ENCODE measurements around the gene DNPEP. TPM values are rescaled to one million over a fixed set of nuclear protein-coding genes. Genes with fewer than 3 reads are reported as not detected.

Gene DNPEP
- total and polyA plus RNA-seq, 3 donors from 2014 or later: 84.8 to 145 (median 90.2) TPM

DNA sequence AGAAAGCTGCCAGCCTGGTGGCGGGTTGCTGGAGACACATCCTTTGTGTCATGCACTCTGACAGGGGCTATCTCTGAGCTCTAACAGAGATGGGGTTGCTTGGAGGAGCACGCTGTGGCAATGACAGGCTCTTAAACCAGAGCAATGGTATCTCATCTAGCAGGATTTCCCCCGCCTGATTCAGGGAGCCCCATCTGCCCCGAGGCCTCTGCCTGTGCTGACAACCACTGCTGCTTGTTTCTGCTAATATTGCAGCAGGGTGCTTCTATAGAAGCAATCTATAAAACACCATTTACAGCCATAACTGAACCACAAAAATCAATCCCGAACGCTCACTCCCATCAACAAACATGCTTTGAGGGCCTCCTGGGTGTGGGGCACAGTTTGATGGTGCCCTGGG lies 12.8 kb upstream of the DNPEP start:
- intact Hi-C loops (cut with DNase I; ENCODE audit: low total_unique reads): loop anchor here (5.0 kb wide), 2 partner anchors 132 to 242 kb away; no protein-coding TSS in a partner anchor
- H3K9me3 ChIP-seq: no peaks in the 10 kb centered on the region
- 63 to 65% methylated on average over 6 of the region's 6 CpGs for WGBS, 2 donors
- H3K4me3 ChIP-seq: no peak overlapping the region
- TF ChIP-seq, protein P1, sequence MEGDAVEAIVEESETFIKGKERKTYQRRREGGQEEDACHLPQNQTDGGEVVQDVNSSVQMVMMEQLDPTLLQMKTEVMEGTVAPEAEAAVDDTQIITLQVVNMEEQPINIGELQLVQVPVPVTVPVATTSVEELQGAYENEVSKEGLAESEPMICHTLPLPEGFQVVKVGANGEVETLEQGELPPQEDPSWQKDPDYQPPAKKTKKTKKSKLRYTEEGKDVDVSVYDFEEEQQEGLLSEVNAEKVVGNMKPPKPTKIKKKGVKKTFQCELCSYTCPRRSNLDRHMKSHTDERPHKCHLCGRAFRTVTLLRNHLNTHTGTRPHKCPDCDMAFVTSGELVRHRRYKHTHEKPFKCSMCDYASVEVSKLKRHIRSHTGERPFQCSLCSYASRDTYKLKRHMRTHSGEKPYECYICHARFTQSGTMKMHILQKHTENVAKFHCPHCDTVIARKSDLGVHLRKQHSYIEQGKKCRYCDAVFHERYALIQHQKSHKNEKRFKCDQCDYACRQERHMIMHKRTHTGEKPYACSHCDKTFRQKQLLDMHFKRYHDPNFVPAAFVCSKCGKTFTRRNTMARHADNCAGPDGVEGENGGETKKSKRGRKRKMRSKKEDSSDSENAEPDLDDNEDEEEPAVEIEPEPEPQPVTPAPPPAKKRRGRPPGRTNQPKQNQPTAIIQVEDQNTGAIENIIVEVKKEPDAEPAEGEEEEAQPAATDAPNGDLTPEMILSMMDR (IDR thresholded peaks at IDR 0.05): no peak
- TF ChIP-seq POLR2A (IDR thresholded peaks at IDR 0.05): no peak
- H3K27me3 ChIP-seq: no peaks in the 10 kb centered on the region
- peaks cover 22% of the 10 kb centered on the region for H3K4me1 ChIP-seq
- no peaks in the 10 kb centered on the region for H3K36me3 ChIP-seq (ENCODE audit: low read depth, missing control alignments)
- H3K27ac ChIP-seq: no peak overlapping the region
- no peak for DNase-seq

DNA sequence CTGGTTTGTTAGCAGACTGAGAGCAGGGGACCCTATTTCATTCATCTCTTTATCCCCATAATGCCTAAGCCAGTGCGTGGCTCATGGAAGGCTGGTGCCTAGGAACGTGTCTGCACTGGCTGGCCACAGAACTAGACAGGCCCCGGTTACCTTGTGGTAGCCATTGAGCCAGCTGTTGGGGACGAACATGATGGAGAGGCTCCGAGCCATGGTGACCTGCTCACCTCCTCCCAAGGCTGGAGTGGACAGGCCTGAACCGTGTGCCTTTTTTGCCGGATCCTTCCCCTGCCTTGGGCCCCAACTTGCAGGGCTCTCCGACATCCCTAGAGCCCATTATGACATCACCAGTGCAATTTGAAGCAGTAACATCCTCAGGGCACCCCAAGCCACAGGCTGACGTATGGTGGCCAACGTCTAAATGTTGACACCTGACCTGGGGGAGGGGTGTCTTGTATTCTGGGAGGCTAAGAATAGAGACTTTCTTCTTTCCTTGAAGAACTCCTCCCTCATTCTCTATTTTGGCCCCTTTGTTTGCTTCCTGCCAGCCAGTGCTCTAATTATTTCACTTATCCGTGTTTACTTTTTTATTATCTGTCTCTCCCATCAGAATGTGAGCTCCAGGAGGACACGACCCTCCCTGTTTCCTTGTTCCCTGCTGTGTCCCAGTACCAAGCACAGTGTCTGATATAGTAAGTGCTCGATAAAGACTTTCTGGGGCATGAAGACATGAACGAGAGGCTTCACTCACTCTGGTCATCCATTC lies 12.2 kb upstream of the DNPEP start:
- no peaks in the 10 kb centered on the region for H3K27me3 ChIP-seq
- H3K36me3 ChIP-seq (ENCODE audit: low read depth, missing control alignments): no peaks in the 10 kb centered on the region
- no peak overlapping the region for H3K27ac ChIP-seq
- H3K4me1 ChIP-seq: peaks cover 19% of the 10 kb centered on the region
- H3K4me3 ChIP-seq: no peak overlapping the region
- H3K9me3 ChIP-seq: no peaks in the 10 kb centered on the region
- DNase-seq: no peak
- intact Hi-C loops (cut with DNase I; ENCODE audit: low total_unique reads): loop anchor here (5.0 kb wide), 2 partner anchors 132 to 242 kb away; no protein-coding TSS in a partner anchor
- WGBS, 2 donors: 78 to 81% methylated on average over 9 to 14 of the region's 14 CpGs
- TF ChIP-seq POLR2A (IDR thresholded peaks at IDR 0.05): no peak
- TF ChIP-seq, protein P1 (IDR thresholded peaks at IDR 0.05): no peak

DNA sequence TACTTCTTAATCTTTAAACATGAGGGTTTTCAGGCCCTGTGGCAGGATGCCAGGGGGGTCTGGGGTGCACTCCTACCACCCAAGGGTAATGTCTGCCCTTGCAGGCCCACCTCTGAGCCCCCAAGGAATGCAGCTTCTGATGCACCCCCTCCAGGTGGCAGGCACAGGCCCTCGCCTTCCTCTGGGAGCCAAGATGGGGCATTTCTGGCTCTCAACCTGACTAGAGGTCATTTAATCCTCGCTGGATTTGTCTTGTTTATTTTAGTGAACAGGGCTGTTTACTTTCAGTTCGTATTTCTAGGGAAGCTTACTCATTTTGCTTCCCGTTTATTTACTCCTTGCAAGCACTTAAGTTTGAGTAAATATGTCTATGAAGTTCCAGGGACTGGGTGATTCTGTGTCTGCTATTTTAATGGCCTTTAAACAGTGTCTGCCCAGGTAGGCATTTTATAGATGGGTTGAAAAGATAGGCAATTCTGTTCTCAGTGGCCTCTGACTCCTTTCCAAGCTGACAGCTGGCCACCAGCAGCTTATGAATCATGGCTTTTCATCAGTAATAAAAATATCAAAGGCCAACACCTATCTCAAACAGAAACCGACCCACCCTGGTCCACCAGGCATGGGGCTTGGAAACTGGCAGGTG lies 11.1 kb upstream of the DNPEP start:
- TF ChIP-seq, protein P1 (IDR thresholded peaks at IDR 0.05): no peak
- no peak for TF ChIP-seq POLR2A (IDR thresholded peaks at IDR 0.05)
- WGBS, 2 donors: 49 to 56% methylated on average over 5 of the region's 5 CpGs
- intact Hi-C loops (cut with DNase I; ENCODE audit: low total_unique reads): no loop called here
- Histone ChIP-seq H3K4me3 (no peak overlapping the region), H3K36me3 (ENCODE audit: low read depth, missing control alignments) (no peaks in the 10 kb centered on the region), H3K4me1 (peaks cover 12% of the 10 kb centered on the region), H3K27ac (no peak overlapping the region), H3K9me3 (no peaks in the 10 kb centered on the region), H3K27me3 (no peaks in the 10 kb centered on the region)
- DNase-seq: no peak

DNA sequence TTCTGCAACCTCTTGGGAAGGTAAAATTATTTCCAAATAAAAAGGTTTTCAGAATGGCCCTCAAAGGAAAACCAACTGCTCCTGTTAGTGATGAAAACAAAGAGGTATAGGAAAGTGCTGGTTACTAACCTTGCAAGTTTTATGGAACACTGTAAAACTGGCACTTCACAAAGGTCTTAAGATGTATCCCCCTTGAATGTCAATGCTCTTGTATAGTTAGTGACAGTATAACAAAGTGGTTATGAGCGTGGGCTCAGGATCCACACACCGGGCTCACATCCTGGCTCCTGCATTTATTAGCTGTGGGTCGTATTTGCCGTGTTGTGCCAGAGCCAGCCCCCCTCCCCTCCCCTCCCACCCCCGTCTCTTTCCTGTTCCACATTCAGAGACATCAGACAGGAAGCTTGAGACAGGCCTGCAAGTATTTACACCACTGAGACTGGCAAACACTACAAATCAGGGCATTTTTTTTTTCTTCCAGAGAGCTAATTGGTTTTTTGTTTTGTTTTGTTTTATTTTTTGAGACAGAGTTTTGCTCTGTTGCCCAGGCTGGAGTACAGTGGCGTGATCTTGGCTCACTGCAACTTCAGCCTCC lies 9.2 kb upstream of the DNPEP start:
- Histone ChIP-seq H3K4me1 (peaks cover 3% of the 10 kb centered on the region), H3K4me3 (no peak overlapping the region), H3K36me3 (ENCODE audit: low read depth, missing control alignments) (no peaks in the 10 kb centered on the region), H3K27me3 (no peaks in the 10 kb centered on the region), H3K27ac (no peak overlapping the region), H3K9me3 (no peaks in the 10 kb centered on the region)
- TF ChIP-seq, protein P1 (IDR thresholded peaks at IDR 0.05): no peak
- no peak for TF ChIP-seq POLR2A (IDR thresholded peaks at IDR 0.05)
- WGBS, 2 donors: 62 to 70% methylated on average over 6 of the region's 6 CpGs
- DNase-seq: no peak
- intact Hi-C loops (cut with DNase I; ENCODE audit: low total_unique reads): no loop called here
